T-cell (primary cell): Measurements from ENCODE around the gene USP14. TPM values are rescaled to one million over a fixed set of nuclear protein-coding genes. Genes with fewer than 3 reads are reported as not detected.

ENCODE experiments used
- ATAC-seq, 4 experiments: fragments of 200-7000 bp in 3 of 4; fragments of 150-1000 bp in 1 of 4; cut with Tn5 transposase; replicated peaks in 1 of 4; 1 replicate in 3 of 4; 2 replicates in 1 of 4; pipeline ENCODE4 v1.10.0; 2021; ENCODE audit warnings: moderate library complexity in 3 of 4, mild to moderate bottlenecking in 2 of 4, moderate number of reproducible peaks in 1 of 4
- CTCF ChIA-PET, 2 donors: fragments of 300-600 bp; sonication (Branson Sonifier 250); formaldehyde crosslinking; loops; one replicate each; lab custom pipeline; 2022; ENCODE audit warnings: antibody characterized with exemption in 2 of 2; lab: Charles Lee
- POLR2A ChIA-PET, 2 donors: fragments of 300-600 bp; sonication (Branson Sonifier 250); formaldehyde crosslinking; loops; one replicate each; lab custom pipeline; 2022; ENCODE audit warnings: antibody characterized with exemption in 2 of 2; lab: Charles Lee
- DNase-seq, 35 experiments: peaks; one replicate each; pipeline versions ENCODE4 v3.0.0 to v3.0.0-alpha.2; 2013 to 2023
- H3K27ac ChIP-seq: one replicate; pipeline ENCODE4 v1.5.1; 2013; ENCODE audit warnings: low read length
- H3K27me3 ChIP-seq, 2 experiments: replicated peaks in 1 of 2; 1 replicate in 1 of 2; 2 replicates in 1 of 2; pipeline versions ENCODE4 v1.6.1 to v1.7.0; 2013; ENCODE audit warnings: low read length in 1 of 2, mixed read lengths in 1 of 2; ENCODE audit not compliant: control insufficient read depth in 2 of 2, insufficient read depth in 2 of 2; ENCODE audit errors: extremely low read depth in 1 of 2
- H3K36me3 ChIP-seq, 2 donors: 1 replicate in 1 of 2; 2 replicates in 1 of 2; pipeline versions ENCODE4 v1.6.1 to v1.7.0; 2013; ENCODE audit warnings: low read length in 1 of 2; ENCODE audit not compliant: control insufficient read depth in 2 of 2, insufficient read depth in 1 of 2; ENCODE audit errors: extremely low read depth in 1 of 2
- H3K4me1 ChIP-seq, 2 experiments: 1 replicate in 1 of 2; 2 replicates in 1 of 2; pipeline versions ENCODE4 v1.6.1 to v1.7.0; 2013; ENCODE audit warnings: low read length in 2 of 2, mixed read lengths in 1 of 2; ENCODE audit not compliant: insufficient read depth in 2 of 2, control insufficient read depth in 1 of 2; ENCODE audit errors: extremely low read depth in 1 of 2
- H3K4me3 ChIP-seq, 2 donors: 1 replicate in 1 of 2; 2 replicates in 1 of 2; pipeline versions ENCODE4 v1.5.1 to v1.7.0; 2013; ENCODE audit warnings: mild to moderate bottlenecking in 2 of 2, low read length in 1 of 2, moderate library complexity in 1 of 2; ENCODE audit not compliant: control insufficient read depth in 1 of 2; ENCODE audit errors: extremely low read depth in 1 of 2
- H3K9me3 ChIP-seq: 2 replicates; pipeline ENCODE4 v1.7.0; 2013
- H3K27ac Mint-ChIP-seq, 2 donors: one replicate each; pipeline ENCODE4 v1.8.0; 2020 to 2021; ENCODE audit warnings: mild to moderate bottlenecking in 2 of 2, mixed read lengths in 2 of 2
- H3K27me3 Mint-ChIP-seq, 2 donors: one replicate each; pipeline ENCODE4 v1.8.0; 2021 to 2022; ENCODE audit warnings: mixed read lengths in 2 of 2
- H3K36me3 Mint-ChIP-seq: one replicate; pipeline ENCODE4 v1.8.0; 2021; ENCODE audit warnings: mixed read lengths
- H3K4me1 Mint-ChIP-seq, 3 donors: one replicate each; pipeline ENCODE4 v1.8.0; 2020 to 2022; ENCODE audit warnings: mixed read lengths in 3 of 3, mild to moderate bottlenecking in 1 of 3
- H3K4me3 Mint-ChIP-seq, 3 donors: one replicate each; pipeline ENCODE4 v1.8.0; 2020 to 2022; ENCODE audit warnings: mild to moderate bottlenecking in 3 of 3, mixed read lengths in 3 of 3, moderate library complexity in 3 of 3
- H3K9me3 Mint-ChIP-seq, 3 donors: one replicate each; pipeline ENCODE4 v1.8.0; 2020 to 2022; ENCODE audit warnings: mixed read lengths in 3 of 3
- WGBS: methylation state at CpG from one replicate; pipeline ENCODE4 v1.1.5; 2013; ENCODE audit warnings: missing lambda C conversion rate; ENCODE audit not compliant: insufficient coverage; 5-methylcytosine and 5-hydroxymethylcytosine counted together
- total RNA-seq, 35 experiments: library from RNA in 6 of 35; stranded (reverse) in 6 of 35; fragments of 120-200 nt in 1 of 35; gene quantifications; one replicate each; pipeline versions ENCODE4 v1.2.1 to v1.2.4 and lab custom pipeline; 2013 to 2026

Gene USP14
- total RNA-seq, 5 donors from 2014 or later (not counting 1 experiment from before 2014, with no cell fraction given), result 36.8 to 48.0 (median 38.0) TPM

GRCh38 chr18:250685-251084 is 92.3 kb downstream of the USP14 start:
- no peak overlapping the region for H3K4me3 Mint-ChIP-seq
- Histone ChIP-seq H3K4me1 (no peaks in the 10 kb centered on the region), H3K4me3 (no peak overlapping the region), H3K27me3 (no peaks in the 10 kb centered on the region), H3K27ac (no peak overlapping the region), H3K36me3 (peaks cover 3 to 73% of the 10 kb centered on the region in 2 donors), H3K9me3 (no peaks in the 10 kb centered on the region)
- H3K27ac Mint-ChIP-seq, result no peak overlapping the region
- H3K9me3 Mint-ChIP-seq, result no peaks in the 10 kb centered on the region
- H3K27me3 Mint-ChIP-seq, result no peaks in the 10 kb centered on the region
- POLR2A ChIA-PET, result interaction anchor here in 1 of 2 donors (0.6 kb wide), 1 partner anchor 15 kb away, joined by 3 read pairs; no protein-coding TSS in a partner anchor
- no CpG with 5 or more reads among the region's 2 CpGs for WGBS
- no peaks in the 10 kb centered on the region for H3K4me1 Mint-ChIP-seq
- H3K36me3 Mint-ChIP-seq, result peaks cover 60% of the 10 kb centered on the region
- DNase-seq (no peak), ATAC-seq (no peak)
- CTCF ChIA-PET, result interaction anchor here in 1 of 2 donors (1.1 kb wide), 1 partner anchor 13 kb away, joined by 4 read pairs; no protein-coding TSS in a partner anchor

- H3K27me3 Mint-ChIP-seq, result no peaks in the 10 kb centered on the region
- H3K36me3 Mint-ChIP-seq, result peaks cover 63% of the 10 kb centered on the region
These were observed 93.2 kb downstream of the USP14 start for GRCh38 chr18:251572-251971.

DNA sequence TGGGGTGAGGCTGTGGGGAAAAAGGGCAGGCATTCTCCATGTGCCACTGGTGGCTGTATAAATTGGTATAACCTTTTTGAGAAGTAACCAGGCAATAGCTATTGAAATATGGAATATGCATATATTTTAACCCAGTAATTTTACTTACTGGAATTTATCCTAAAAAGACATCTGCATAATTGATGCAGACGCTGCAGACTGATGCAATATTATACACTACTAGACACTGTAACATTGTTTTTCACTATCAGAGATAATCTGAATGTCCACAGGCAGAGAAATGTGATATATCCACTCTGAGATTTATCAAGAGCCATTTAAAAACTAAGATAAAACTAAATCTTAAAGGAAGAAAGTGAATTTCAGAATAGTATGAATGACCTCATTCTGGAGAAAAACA is 94.8 kb downstream of the USP14 start:
- DNase-seq, result no peak
- no peak overlapping the region for H3K27ac ChIP-seq
- H3K4me3 ChIP-seq, result no peak overlapping the region
- no peak for ATAC-seq
- POLR2A ChIA-PET, result no interaction called here
- H3K9me3 ChIP-seq, result no peaks in the 10 kb centered on the region
- no peaks in the 10 kb centered on the region for H3K27me3 Mint-ChIP-seq
- no CpG with 5 or more reads among the region's 1 CpG for WGBS
- peaks cover 2 to 76% of the 10 kb centered on the region in 2 donors for H3K36me3 ChIP-seq
- H3K27ac Mint-ChIP-seq, result no peak overlapping the region
- H3K27me3 ChIP-seq, result no peaks in the 10 kb centered on the region
- H3K36me3 Mint-ChIP-seq, result peaks cover 70% of the 10 kb centered on the region
- CTCF ChIA-PET, result no interaction called here
- H3K4me1 ChIP-seq, result no peaks in the 10 kb centered on the region
- no peak overlapping the region for H3K4me3 Mint-ChIP-seq
- no peaks in the 10 kb centered on the region for H3K4me1 Mint-ChIP-seq
- H3K9me3 Mint-ChIP-seq, result no peaks in the 10 kb centered on the region

More at GRCh38 chr18:251572-251971, 93.2 kb downstream of the USP14 start:
- Histone ChIP-seq H3K27ac (no peak overlapping the region), H3K36me3 (peaks cover 3 to 76% of the 10 kb centered on the region in 2 donors), H3K4me1 (no peaks in the 10 kb centered on the region), H3K27me3 (no peaks in the 10 kb centered on the region), H3K9me3 (no peaks in the 10 kb centered on the region), H3K4me3 (no peak overlapping the region)
- H3K27ac Mint-ChIP-seq, result no peak overlapping the region
- CTCF ChIA-PET, result no interaction called here
- no peak for DNase-seq
- ATAC-seq, result no peak
- no CpG with 5 or more reads among the region's 5 CpGs for WGBS
- H3K9me3 Mint-ChIP-seq, result no peaks in the 10 kb centered on the region
- POLR2A ChIA-PET, result no interaction called here
- H3K4me3 Mint-ChIP-seq, result no peak overlapping the region
- H3K4me1 Mint-ChIP-seq, result no peaks in the 10 kb centered on the region

DNA sequence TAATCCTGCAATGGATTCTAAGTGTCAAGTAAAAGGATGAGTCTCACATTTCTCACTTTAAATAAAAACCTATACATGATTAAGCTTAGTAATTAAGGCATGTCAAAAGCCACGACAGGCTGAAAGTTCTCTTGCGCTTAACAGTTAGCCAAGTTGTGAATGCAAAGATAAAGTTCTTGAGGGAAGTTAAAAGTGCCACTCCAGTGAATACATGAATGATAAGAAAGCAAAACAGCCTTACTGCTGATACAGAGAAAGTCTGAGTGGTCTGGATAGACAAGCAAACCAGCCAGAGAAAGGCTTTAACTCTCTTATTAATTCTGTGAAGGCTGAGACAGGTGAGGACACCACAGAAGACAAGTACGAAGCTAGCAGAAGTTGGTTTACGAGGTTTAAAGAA is 96.8 kb downstream of the USP14 start:
- ATAC-seq (no peak), DNase-seq (no peak)
- Mint-ChIP-seq H3K4me1 (no peaks in the 10 kb centered on the region), H3K27ac (no peak overlapping the region), H3K27me3 (no peaks in the 10 kb centered on the region), H3K4me3 (no peak overlapping the region), H3K36me3 (peaks cover 66% of the 10 kb centered on the region), H3K9me3 (no peaks in the 10 kb centered on the region)
- H3K4me3 ChIP-seq, result no peak overlapping the region
- H3K4me1 ChIP-seq, result no peaks in the 10 kb centered on the region
- no peaks in the 10 kb centered on the region for H3K9me3 ChIP-seq
- H3K27me3 ChIP-seq, result no peaks in the 10 kb centered on the region
- ChIA-PET POLR2A (no interaction called here), CTCF (interaction anchor here in 1 of 2 donors (1.3 kb wide), 1 partner anchor 12 kb away, joined by 3 read pairs; the partner anchor contains the start of gene THOC1)
- WGBS, result no CpG with 5 or more reads among the region's 4 CpGs
- no peak overlapping the region for H3K27ac ChIP-seq
- peaks cover 0 to 75% of the 10 kb centered on the region in 2 donors for H3K36me3 ChIP-seq

GRCh38 chr18:260547-260946 is 102.2 kb downstream of the USP14 start:
- Mint-ChIP-seq H3K4me3 (no peak overlapping the region), H3K27me3 (no peaks in the 10 kb centered on the region), H3K4me1 (peaks cover 0 to 6% (median 2%) of the 10 kb centered on the region in 3 donors), H3K9me3 (no peaks in the 10 kb centered on the region), H3K27ac (no peak overlapping the region), H3K36me3 (peaks cover 54% of the 10 kb centered on the region)
- ATAC-seq (no peak), DNase-seq (no peak)
- no peak overlapping the region for H3K4me3 ChIP-seq
- CTCF ChIA-PET, result no interaction called here
- POLR2A ChIA-PET, result no interaction called here
- H3K27ac ChIP-seq, result no peak overlapping the region
- no peaks in the 10 kb centered on the region for H3K27me3 ChIP-seq
- H3K36me3 ChIP-seq, result peaks cover 6 to 60% of the 10 kb centered on the region in 2 donors
- no peaks in the 10 kb centered on the region for H3K4me1 ChIP-seq
- no CpG with 5 or more reads among the region's 2 CpGs for WGBS
- no peaks in the 10 kb centered on the region for H3K9me3 ChIP-seq

DNA sequence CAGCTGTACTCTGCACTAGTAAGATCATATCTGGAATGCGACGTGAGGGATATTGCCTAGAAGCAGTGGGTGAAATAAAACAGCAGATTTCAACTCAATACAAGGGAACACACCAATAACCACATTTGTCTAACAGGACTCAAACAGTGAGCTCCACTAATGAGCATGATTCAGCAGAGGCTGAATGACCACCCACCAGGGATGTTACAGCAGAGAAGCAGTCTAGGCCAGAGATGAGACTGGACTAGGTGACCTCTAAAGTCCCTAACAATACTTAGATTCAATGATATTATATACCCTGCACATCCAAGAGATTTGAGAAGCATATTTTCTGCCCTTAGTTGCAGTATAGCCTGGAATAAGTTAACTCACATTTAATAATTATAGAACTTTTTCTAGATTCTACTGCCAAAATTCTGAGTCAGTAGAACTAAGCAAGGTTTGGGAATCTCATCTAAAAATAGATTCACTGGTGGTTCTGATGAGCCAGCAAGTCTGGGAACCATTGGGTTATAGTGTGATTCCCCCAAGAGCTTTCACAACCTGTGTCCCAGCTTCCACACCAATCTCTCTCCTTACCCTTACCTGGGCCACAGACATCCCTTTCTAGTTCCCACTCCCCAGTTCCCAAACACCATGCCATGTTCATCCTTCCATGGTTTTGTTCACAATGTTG is 103.2 kb downstream of the USP14 start:
- ChIA-PET POLR2A (interaction anchor here in 1 of 2 donors (1.0 kb wide), 1 partner anchor 14 kb away, joined by 3 read pairs; no protein-coding TSS in a partner anchor), CTCF (no interaction called here)
- Mint-ChIP-seq H3K36me3 (peaks cover 46% of the 10 kb centered on the region), H3K4me3 (no peak overlapping the region), H3K9me3 (no peaks in the 10 kb centered on the region), H3K4me1 (peaks cover 9 to 14% (median 11%) of the 10 kb centered on the region in 3 donors), H3K27me3 (no peaks in the 10 kb centered on the region), H3K27ac (no peak overlapping the region)
- Histone ChIP-seq H3K36me3 (peaks cover 6 to 51% of the 10 kb centered on the region in 2 donors), H3K27me3 (no peaks in the 10 kb centered on the region), H3K9me3 (no peaks in the 10 kb centered on the region), H3K4me3 (no peak overlapping the region), H3K27ac (no peak overlapping the region), H3K4me1 (peaks cover 0 to 4% of the 10 kb centered on the region in 2 experiments)
- no CpG with 5 or more reads among the region's 2 CpGs for WGBS
- ATAC-seq, result no peak
- DNase-seq, result no peak
